Inflammatory macrophage treated with lipopolysaccharide for 4 hours (primary cell): Measurements from ENCODE around the gene RHOD.

Source experiments
- DNase-seq: peaks from one replicate; pipeline ENCODE4 v3.0.0-alpha.2; 2020

The RHOD gene

GRCh38 chr11:67032830-67033551, 23.7 kb upstream of the RHOD start:
- DNase-seq: peak; percentile 79

DNA sequence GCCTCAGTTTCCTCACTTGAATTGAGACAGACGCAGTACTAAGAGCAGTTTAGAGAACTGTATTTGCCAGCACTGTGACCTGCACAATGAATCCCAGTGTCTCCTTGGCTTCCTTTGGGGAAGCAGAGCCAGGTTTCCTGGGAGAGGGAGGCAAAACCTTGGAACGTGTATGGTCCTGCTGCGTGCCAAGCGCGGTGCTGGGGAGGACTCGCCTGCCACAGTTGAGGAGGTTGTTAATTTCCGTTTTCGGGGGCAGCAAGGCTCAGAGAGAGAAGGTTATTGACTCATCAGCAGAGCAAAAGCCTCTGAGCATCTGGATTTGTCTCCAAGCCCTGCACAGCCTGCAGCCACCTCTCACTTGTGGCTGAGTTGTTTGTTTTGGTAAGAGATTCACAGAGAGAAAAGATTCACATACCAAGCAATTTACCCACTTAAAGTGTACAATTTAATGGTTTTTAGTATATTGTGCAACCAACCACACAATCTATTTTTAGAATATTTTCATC, 22.9 kb upstream of the RHOD start:
- peak; percentile 31 for DNase-seq

- DNase-seq: no peak
Measured at GRCh38 chr11:67034350-67034749, 22.3 kb upstream of the RHOD start.

DNA sequence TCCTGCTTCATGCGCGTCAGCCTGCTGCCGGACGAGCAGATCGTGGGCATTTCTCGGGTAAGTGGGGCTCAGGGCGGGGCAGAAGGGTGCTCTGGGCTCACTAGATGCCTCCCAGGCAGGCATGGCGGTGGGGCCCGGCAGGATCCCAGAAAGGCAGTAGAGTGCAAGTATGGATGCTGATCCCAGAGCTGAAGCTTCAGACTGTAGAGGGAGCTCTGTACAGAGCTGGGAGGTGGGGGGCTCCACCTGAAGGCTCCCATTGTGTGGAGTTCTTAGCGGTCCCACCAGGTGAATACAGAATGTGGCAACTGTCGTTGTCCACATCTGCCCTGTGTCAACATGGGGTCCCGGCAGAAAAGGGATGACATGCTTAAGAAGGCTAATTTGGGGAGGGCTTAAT, 16.5 kb upstream of the RHOD start:
- DNase-seq: no peak

GRCh38 chr11:67041602-67042001, 15.0 kb upstream of the RHOD start:
- no peak for DNase-seq

- no peak for DNase-seq
Measured at GRCh38 chr11:67043572-67044349, 12.9 kb upstream of the RHOD start.

GRCh38 chr11:67044496-67044895, 12.2 kb upstream of the RHOD start:
- DNase-seq: no peak

DNA sequence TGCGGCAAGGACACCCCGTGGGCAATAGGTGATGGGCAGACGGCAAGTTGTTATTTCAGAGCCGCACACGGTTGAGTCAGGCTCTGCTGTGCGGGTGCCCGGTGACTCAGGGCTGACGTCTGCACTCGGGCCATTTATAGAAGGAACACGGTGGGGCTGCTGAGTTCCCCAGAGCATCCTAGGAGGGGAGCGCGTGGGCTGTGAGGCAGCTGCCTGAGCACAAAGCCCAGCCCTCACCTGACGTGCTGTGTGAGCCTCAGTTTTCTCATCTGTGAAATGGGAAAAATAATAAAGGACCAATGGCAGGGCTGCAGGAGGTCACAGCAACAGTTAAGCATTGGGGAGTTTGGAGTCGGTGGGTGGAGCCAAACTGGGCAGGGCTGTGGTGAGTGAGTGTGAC, 11.3 kb upstream of the RHOD start:
- no peak for DNase-seq

- no peak for DNase-seq
Measured at GRCh38 chr11:67048515-67049130, 8.0 kb upstream of the RHOD start.

DNA sequence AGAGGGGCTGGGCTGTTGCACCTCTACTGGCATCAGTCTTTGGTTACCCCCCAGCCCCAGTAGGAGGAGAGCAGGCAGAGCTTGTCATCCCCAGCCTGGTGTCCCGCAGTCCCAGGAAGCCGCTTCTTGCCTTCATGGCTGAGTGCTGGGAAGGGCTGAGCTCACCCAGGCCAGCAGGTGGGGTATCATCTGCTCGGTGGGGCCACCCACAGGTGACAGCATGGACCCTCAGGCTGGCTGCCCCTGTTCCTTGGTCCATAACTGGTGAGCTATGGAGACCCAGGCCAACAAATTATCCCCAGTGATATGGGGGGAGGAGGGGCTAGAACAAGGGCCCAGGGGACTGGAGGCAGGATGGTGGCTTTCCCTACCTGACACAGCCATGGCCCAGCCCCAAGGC, 6.5 kb upstream of the RHOD start:
- DNase-seq: no peak

GRCh38 chr11:67051180-67051893, 5.3 kb upstream of the RHOD start:
- DNase-seq: no peak

GRCh38 chr11:67051945-67052488, 4.6 kb upstream of the RHOD start:
- DNase-seq: no peak

DNA sequence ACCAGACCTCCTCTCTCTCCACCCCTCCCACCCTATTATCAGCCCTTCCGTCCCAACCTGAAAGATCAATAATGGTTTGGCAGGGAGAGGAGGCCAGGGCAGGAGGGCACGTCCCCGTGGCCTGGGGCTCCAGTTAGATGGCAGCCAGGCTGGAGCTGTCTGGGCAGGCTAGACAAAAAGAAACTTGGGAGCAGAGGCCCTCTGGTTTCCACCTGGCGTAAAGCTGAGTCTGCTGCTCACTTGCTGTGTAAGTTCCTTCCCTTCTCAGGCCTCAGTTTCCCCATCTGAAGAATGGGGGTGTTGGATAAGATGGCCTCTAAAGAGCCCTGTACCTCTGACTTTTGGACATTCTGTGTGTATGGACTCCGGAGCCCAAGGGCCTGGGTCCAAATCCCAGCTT, 3.8 kb upstream of the RHOD start:
- no peak for DNase-seq

- peak; percentile 40 for DNase-seq
Measured at GRCh38 chr11:67053896-67054329, 2.7 kb upstream of the RHOD start.

- DNase-seq: no peak
Measured at GRCh38 chr11:67054346-67054835, 2.3 kb upstream of the RHOD start.

DNA sequence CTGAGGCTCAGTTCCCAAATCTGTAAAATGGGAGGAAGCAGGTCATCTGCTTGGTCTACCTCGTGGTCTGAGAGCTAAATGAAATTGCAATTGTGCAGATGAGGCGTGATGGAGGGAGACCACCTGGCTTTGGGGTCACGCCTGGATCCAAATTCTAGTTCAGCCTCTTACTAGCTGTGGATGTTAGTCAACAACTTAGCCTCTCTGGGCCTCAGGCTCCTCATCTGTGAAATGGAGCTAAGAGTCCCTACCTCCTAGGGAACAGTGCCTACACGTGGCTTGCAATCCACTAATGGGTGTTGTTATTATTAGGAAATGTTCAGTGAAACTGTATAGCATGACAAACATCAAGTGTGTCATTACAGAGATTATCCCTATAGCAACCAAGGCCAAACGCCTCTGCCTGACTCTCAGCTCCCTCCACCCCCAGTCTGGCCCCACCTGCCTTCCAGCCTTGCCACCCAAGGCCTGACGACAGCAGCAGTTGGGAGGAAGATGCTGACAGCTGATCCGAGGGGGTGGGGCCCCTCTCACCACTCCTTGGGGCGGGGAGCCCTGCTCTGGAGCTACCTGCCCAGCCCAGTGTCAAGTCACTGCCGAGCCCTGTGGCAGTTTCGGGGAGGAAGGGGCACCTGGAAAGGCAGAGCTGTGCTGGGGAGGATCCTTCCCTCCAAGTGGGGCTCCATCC, 1.7 kb upstream of the RHOD start:
- peak; percentile 59 for DNase-seq

- no peak for DNase-seq
Measured at GRCh38 chr11:67055812-67056211, 835 bp upstream of the RHOD start.

- DNase-seq: no peak
Measured at GRCh38 chr11:67057205-67057672, 592 bp downstream of the RHOD start.

DNA sequence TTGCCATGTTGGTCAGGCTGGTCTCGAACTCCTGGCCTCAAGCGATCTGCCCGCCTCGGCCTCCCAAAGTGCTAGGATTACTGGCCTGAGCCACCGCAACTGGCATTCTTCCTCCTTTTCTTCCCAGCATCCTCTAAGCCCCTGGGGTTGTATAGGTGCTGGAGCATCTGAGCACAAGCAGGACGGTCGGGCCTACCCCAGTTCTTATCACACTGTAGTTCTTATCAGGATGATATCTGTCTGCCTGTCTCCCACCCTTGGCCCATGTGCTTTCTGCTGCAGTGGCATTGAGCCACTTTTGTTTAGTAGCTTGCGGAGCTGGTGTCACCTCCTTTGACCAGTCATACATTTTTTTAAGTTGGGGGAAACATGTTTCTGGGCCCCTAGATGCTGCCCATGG, 1.9 kb downstream of the RHOD start:
- DNase-seq: no peak

DNA sequence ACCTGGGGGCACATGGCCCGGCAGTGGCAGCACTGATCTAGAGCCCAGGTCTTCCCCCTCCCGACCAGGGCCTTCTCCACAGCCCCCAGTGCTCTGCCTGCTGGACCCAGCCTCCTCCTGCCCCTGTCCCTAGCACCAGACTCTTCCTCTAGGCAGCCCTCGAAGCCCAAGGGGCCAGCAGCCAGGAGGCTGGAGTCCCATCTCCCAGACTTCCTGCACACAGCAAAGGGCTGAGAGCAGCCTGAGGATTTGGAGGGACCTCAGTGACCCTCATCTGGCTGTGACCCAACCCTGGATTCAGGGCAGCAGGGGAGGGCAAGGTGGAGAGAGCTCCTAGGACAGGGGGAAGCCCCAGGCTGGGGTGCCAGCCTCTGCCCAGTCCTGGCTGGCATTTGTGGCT, 3.0 kb downstream of the RHOD start:
- no peak for DNase-seq

- no peak for DNase-seq
Measured at GRCh38 chr11:67060111-67060522, 3.5 kb downstream of the RHOD start.
